ENCODE results near the gene RNF214.
"Not testable (repeated sequence)": the region's sequence is repeated elsewhere in the genome, so short reads cannot be mapped to it uniquely, and the experiment has no call there.

The RNF214 gene

DNA sequence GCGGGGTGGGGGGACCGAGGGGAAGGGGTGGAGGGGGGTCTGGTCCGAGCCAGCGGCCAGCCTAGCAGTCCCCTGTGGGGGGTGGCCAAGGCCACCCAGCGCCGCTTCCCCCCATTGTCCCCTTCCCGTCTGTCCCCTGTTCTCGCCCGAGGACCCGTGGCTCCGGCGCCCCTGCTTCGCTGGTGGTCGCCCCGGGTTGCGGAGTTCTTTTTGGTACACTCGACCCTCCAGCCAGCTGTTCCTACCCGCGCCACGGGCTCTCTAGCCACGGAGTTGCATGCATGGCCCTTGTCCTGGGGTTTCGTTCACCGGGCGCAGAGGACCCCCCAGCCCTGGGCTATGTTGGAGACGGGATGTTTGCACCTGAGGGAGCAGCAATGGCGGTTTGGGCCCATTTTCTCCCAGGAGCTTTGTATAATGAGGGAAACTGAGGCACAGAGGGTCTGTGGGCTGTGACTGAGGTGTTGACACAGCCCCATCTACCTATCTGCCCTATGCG lies 489 bp downstream of the RNF214 start:
- DNase-seq, result no peak

DNA sequence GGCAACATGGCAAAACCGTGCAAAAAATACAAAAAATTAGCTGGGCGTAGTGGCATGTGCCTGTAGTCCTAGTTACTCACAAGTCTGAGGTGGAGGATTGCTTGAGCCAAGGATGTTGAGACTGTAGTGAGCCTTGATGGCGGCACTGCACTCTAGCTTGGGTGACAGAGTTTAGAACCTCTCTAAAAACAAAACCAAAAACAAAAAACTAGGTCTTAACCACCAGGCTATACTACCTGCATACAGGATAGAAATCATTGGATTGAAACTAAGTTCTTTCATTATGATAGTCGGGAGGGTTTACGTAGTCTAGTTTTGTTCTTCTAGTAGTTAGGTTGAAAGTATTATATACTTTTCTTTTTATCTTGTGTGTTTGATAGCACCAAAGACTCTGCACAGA lies 5.8 kb downstream of the RNF214 start:
- no peak for DNase-seq

DNA sequence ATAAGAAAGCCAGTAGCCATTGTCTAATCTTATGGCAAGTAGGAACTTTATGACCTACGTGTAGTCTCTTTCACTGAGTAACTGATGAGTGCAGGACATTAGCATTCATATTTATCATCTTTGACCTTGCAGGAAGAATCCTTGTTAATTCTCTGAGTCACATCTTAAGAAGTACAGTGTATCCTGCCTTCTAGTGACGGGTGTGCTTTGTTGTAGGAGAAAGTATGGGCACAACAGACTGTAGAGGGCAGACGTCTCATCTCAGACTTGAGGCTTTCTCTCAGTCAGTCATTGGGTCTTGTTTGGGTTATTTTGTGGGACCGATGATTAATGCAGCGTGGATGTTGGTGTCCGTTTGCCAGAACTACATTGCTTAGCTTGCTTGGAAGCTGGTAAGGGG lies 6.8 kb downstream of the RNF214 start:
- DNase-seq, result no peak

DNA sequence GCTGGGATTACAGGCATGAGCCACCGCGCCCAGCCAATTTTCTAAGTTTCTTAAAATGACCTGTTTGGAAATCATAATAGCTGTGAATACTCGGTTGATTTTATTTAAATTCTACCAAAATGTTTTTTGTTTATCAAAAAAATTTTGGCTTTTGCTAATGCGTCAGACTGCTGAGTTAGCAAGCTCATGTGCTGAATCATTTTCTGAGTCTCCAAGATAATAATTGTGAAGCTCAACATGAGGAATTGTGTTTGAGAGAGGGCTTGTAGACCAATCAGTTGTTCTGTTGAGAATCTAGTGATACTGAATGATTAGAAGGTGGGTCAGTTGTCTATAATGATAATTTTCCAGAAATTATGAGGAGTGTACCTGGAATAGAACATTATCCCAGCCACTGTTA lies 15.9 kb downstream of the RNF214 start:
- no peak for DNase-seq

DNA sequence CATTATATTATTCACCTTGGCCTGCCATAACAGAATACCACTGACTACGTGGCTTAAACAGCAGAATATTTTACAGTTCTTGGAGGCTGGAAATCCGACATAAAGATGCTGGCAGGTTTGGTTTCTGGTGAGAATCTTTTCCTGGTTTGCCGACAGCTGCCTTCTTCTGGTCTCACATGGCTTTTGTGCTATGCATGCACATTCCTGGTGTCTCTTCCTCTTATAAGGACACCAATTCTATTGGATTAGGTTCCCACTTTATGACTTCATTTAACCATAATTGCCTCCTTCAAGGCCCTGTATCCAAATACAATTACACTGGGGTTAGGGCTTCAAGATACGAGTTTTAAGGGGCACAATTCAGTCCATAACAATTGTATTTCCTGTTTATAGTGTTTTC lies 17.1 kb downstream of the RNF214 start:
- DNase-seq, result no peak

DNA sequence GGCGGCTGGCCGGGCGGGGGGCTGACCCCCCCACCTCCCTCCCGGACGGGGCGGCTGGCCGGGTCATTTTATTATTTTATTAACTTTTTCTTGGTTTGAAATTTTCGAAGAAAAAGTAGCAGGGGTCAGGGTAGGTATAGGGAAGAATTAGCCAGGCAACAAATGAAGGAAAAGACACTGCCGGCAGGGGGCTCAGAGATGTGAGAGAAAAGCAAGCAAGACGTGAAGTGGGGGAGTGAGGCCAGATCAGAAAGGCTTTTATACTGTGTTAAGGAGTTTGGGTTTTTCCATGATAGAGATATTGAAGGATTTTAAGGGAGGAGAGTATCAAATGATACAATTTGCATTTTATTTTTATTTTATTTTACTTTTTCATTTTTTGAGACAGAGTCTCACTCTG lies 19.0 kb downstream of the RNF214 start:
- DNase-seq, result no peak

DNA sequence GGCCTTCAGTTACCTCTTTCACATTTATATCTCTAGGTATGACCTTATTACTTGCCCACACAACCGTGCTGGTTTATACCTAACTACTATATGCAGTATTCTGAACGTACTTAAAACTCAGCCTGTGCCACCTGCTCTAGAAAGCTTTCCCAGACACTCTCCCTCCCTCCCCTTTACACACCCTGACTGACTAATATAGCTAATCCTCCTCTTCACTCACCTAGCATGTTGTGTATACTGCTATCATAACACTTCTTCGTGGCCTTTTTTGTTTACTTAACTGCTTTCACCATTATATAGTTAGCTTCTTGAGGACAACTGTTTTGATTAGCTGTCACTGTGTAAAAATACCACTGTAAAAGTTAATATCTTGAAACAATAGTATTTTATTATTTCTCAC lies 23.5 kb downstream of the RNF214 start:
- DNase-seq, result no peak

DNA sequence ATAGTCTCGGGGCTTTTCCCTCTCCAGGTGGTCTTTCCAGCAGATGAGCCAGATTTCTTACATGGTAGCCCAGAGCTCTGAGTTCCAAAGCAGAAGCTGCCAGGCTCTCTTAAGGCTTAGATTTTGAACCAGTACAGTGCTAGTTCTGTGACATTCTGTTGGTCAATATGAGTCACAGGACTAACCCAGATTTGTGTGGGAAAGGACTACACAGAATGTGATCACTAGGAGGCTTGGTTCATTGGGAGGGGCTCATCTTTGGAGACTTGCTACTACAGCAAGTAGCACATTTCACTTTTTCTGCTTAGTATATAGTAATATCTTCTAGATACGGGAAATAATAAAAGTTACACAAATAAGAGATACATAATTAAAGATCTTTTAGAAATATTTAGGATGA lies 24.1 kb downstream of the RNF214 start:
- no peak for DNase-seq

DNA sequence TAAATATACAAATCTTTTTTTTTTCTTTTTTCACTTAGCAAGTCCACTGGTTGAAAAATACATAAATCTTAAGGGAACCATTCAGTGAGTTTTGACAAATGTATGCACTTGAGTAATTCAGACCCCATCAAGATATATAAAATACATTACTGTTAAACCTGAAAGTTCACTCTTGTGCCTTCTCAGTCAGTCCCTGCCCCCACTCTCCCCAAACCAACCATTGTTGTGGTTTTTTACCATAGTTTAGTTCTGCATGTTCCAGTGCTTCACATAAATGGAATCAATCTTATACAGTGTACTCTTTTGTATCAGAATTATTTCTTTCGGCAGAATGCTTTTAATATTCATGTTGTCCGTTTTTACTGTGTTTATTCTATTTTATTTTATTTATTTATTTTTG lies 26.1 kb downstream of the RNF214 start:
- DNase-seq, result no peak

DNA sequence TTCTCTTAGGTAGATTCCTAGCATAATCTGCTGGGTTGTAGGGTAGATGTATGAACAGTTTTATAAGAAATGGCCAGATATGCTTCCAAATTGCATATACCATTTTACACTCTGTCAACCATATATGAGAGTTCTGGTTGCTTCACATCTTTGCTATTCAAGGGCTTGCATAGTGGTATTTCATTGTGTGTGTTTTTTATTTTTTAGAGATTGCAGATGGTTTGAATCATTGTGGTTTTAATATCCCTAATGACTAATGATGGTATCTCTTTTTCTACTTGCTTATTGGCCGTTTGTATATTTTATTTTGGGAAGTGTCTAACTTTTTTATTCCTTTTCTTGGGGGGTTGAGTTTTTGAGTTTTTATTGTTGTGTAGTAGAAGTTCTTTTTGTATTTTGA lies 26.9 kb downstream of the RNF214 start:
- DNase-seq, result no peak

DNA sequence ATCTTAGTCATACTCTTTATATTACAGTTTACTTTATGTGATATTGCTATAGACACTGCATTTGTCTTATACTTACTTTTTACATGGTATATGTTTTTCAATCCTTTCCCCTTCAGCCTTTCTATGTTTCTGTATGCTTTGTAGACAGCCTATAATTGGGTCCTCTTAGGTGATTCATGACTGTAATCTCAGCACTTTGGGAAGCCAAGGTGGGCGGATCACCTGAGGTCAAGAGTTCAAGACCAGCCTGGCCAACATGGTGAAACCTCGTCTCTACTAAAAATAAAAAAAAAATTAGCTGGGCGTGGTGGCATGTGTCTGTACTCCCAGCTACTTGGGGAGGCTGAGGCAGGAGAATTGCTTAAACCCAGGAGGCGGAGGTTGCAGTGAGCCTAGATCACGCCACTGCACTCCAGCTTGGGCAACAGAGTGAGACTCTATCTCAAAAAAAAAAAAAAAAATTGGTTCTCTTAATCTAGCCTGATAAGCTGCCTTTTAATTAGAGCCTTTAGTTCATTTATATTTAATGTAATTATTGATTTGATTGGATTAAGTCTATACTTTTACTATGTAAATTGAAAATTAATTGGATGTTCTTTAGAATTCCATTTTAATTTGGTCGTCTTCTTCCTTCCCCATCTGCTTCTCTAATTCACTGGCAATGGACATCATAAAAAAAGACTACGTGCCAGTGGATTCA lies 32.3 kb downstream of the RNF214 start:
- not testable (repeated sequence) for DNase-seq

DNA sequence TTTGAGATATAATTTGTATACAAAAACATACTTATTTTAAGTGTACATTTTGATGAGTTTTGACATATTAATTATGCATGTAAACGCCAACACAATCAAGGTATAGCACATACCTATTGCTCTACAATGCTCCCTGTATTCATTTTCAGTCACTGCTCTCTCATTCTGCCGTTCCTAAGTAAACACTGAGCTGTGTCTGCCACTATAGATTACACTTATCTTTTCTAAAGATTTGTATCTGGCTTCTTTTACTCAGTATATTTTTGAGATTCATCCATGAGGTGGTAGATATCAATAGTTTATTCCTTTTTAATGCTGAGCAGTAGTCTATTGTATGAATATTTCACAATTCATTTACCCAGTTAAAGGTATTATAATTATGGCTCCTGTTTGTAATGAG lies 33.3 kb downstream of the RNF214 start:
- DNase-seq, result no peak

DNA sequence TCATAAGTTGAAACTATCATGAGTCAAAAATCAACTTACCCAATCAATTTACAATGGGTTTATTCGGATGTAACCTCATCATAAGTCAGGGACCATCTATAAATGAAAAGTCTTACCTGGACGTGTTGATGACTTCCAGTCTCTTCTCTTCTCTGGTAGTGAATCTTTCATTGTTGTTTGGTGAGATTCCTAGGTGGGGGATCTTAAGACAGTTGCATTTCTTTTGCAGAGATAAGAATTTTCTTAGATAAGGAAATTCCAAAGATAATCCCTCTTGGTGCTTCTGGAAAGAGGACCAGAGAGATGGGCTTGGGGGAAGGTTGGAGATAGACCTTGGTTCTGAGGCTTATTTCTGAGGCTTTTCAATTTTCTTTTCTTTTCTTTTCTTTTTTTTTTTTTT lies 37.4 kb downstream of the RNF214 start:
- no peak for DNase-seq

DNA sequence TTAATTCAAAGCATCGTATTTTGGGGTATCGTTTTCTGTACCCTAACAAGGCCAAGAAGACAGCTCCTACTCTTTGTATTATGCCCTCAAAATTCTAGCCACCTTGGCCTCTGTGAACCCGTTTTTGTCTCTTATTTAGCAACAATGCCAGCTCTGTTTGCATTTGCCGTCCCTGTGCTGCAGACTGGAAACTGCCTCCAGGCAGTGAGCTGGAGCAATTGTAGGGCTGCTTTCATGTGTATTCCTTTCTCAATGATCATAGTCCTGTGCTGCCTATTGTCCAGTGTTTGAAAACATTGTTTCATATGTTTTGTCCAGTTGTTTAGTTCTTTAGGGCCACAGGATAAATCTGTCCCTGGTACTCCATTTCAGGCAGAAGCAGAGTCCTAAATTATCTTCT lies 38.7 kb downstream of the RNF214 start:
- DNase-seq, result no peak

DNA sequence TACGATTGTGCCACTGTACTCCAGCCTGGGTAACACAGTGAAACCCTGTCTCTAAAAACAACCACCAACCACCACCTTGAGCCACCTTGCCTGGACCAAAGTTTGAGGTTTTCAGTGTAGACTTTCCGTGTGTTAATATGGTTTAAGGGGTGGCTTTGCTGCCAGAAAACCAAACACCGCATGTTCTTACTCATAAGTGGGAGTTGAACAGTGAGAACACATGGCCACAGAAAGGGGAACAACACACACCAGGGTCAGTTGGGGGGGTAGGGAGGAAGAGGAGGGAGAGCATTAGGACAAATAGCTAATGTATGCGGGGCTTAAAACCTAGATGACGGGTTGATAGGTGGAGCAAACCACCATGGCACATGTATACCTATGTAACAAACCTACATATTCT lies 39.7 kb downstream of the RNF214 start:
- DNase-seq, result not testable (repeated sequence)

DNA sequence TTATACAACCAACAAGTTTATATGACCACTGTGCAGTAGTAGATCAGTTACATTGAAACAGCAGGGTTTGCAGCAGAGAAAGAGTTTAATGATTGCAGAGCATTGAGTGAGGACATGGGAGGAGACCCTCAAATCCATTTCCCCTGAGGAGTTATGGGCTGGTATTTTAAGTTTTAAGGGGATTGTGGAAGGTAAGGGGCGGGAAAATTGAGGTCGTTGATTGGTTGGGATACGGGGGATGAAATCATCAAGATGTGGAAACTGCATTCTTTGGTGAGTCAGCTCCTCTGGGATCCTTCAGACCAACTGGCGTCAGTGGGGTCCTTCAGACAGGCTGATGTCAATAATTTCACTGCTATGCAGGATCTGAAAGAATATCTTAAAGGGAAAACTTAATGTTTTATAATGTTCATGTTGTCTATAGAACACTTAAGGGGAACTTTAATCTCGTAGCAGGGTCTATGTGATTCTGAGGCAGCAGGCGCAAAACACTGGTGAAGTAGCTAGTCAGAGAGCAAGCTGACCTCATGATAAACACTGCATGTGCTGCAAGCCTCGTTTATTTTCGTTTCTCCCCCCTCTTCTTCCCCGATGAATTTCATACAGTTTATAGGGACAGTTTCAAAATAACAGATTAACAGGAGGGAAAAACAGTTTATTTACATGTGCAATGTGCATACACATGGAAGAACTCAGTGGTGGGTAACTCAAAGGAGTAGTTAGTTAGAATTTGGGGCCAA lies 41.2 kb downstream of the RNF214 start:
- no peak for DNase-seq

DNA sequence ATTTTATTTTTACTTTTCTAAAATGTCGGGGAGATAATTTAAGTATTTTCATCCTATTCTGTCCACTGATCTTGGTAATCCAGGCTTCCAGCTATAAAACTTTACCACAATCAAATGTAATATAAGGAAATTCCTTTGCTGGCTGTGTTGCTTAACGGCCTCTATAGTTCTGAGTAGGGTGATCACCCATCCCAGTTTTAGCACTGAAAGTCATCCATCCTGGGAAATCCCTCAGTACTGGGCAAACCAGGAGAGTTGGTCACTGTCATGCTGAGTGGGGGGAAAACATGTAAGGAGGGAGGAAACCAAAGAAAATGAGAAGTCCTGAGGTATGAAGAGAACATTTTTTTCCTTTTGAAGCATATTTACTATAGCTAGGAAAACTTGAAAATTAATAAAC lies 45.9 kb downstream of the RNF214 start:
- no peak for DNase-seq

DNA sequence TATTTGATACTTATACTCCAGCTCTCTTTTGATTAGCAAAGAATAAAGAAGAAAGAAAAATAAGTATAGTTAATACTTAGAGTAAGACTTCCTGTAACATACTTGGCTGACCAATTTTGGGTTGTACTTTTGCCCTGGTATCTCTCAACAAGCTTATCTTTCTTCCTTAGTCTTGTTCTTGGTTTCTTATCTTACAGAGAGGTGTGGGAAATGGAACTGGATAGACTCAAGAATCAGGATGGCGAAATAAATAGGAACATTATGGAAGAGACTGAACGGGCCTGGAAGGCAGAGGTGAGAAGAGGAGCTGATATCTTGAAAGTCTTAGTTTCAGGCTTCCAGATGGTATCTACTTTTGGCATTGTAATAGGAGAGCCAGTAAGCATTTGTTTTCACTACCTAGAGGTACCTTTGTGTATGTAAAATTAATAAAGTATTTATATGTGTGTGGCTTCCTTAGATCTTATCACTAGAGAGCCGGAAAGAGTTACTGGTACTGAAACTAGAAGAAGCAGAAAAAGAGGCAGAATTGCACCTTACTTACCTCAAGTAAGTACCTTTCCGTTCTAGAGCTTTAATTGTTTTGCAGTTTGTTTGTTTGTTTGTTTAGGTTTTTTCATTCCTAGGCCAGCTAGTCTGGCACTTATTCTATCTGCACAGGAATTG lies 47.4 kb downstream of the RNF214 start:
- DNase-seq, result no peak

DNA sequence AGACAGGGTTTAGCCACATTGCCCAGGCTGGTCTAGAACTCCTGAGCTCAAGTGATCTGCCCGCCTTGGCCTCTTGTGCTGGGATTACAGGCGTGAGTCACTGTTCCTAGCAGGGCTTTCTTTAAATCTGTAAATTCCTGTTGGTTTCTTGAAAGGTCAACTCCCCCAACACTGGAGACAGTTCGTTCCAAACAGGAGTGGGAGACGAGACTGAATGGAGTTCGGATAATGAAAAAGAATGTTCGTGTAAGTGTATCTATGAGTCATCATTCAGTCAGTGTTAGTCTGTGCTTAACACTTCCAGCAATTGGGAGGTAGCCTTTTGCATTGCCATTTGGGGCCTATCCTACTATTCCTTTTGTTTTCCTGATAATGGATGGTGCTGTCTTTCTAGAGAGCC lies 48.7 kb downstream of the RNF214 start:
- no peak for DNase-seq

DNA sequence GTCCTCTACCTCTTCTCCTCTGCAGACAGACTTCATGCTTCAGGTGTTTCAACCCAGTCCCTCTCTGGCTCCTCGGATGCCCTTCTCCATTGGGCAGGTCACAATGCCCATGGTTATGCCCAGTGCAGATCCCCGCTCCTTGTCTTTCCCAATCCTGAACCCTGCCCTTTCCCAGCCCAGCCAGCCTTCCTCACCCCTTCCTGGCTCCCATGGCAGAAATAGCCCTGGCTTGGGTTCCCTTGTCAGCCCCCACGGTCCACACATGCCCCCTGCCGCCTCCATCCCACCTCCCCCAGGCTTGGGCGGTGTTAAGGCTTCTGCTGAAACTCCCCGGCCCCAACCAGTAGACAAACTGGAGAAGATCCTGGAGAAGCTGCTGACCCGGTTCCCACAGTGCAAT lies 49.4 kb downstream of the RNF214 start:
- no peak for DNase-seq

DNA sequence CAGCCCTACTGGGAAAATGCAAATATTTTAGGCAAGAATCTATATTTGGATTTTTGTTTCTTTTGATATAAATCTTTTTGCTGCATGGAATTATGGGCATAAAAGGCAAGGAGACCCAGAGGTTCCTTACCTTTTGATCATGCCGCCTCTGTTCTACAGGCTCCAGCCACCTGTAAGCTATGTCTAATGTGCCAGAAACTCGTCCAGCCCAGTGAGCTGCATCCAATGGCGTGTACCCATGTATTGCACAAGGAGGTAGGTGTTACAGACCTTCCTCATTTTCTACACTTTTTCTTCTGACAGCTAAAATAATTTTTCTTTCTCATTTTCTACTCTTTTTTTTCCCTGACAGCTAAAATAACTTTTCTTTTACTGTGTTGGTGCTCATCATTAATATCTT lies 50.5 kb downstream of the RNF214 start:
- no peak for DNase-seq

DNA sequence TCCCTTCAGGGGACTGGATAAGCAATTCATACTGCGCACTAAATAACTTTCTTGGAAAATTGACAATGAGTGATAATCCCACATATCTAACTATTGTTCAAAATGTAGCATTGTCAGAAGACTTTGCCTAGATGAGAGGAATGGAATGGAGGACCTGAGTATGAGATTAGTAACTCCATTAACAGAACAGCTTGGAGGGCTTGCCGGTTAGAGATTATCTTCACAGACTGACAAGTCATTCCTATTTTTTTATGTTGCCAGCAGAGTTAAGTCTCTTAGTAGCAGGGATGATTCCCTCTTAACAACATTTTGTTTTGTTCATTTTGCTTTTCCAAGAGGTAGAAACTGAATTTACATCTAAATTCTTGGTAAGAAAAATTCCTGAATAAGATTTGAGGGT lies 51.6 kb downstream of the RNF214 start:
- no peak for DNase-seq

DNA sequence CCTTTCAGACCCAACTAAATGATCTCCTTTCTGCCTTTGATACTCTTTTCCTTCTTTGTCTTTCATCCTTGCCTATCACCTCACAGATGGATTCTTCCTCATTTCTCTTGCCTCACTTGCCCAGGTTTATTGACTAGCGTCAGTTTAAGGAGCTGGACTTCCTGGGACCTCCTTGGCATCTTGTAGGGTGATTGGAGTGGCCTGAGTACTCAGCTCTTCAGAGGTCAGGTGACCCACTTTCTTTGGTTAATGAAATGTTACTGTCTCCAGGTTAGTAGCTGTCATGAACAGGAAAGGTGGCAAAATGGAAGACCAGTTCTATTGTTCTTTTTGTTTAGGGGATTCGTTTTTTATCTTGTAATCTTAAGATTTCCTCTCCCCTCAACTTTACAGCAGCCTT lies 54.1 kb downstream of the RNF214 start:
- no peak for DNase-seq

DNA sequence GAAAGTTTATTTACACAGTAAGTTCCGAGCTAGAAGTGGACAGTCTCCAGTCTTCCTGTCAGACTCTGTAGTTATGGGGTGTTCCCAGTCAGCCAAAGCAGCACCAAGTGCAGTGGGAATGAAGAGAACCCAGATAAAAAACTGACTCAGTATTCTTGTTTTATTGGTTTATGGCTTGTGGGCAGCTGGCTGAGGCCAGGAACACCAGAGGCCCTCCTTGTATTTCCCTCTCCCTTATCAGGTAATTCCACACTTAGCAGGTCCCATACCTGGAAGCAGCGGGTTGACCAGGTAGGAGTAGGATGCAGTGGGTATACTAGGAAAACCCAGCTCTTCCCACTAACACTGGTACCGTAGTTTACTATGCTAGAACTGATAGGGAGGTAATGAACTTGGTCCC lies 55.2 kb downstream of the RNF214 start:
- no peak for DNase-seq

Data from NCI-H1048 (cell line).